HTR-8/SVneo (cell line): ENCODE measurements around the gene HOXD12.
A peak's percentile ranks its signal among the peaks of the same experiment; 100 is the strongest.

Source experiments
- DNase-seq: peaks from one replicate; pipeline ENCODE4 v3.0.0; 2011; ENCODE audit warnings: low spot score, mixed read lengths; ENCODE audit not compliant: insufficient read length
- FAIRE-seq: peaks from 2 replicates; lab custom pipeline; 2011; peaks lifted over from hg19 to GRCh38; lab: Jason Lieb, UNC

Gene HOXD12

GRCh38 chr2:176080540-176081375 lies 18.8 kb upstream of the HOXD12 start:
- FAIRE-seq (no peak), DNase-seq (no peak)

- FAIRE-seq (no peak), DNase-seq (no peak)
Measured at GRCh38 chr2:176081376-176081836, 18.2 kb upstream of the HOXD12 start.

DNA sequence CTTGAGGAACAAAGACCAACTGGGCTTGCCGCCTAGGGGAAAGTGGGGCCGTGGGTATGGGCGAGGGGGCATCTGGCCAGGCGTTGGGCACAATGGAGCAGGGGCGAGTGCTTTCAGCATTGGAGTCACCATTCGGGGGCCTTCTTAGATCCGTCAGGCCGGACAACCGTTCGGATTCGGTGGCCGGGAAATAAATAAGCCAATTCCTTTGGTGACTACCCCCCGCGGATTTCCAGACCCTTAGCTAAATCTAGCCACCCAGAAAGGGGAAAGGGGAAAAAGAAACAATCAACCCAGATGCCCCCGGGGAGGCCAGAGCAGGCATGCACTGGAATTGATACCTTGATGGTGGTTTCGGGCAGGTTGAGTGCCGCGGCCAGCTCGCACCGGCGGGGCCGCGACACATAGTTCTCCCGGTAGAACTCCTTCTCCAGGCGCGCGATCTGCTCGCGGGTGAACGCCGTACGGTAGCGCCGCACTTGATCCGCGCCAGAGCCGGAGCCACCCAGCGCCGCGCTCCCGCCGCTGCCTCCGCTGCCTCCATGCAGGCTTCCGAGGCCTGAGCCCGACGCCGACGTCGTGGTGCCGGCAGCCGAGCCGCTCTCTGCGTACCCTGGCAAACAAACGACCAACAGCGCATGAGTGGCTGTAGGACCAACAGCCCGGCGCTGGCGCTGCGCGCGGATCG lies 17.6 kb upstream of the HOXD12 start:
- FAIRE-seq (no peak), DNase-seq (no peak)

GRCh38 chr2:176082525-176082823 lies 17.1 kb upstream of the HOXD12 start:
- DNase-seq = no peak
- FAIRE-seq = no peak

DNA sequence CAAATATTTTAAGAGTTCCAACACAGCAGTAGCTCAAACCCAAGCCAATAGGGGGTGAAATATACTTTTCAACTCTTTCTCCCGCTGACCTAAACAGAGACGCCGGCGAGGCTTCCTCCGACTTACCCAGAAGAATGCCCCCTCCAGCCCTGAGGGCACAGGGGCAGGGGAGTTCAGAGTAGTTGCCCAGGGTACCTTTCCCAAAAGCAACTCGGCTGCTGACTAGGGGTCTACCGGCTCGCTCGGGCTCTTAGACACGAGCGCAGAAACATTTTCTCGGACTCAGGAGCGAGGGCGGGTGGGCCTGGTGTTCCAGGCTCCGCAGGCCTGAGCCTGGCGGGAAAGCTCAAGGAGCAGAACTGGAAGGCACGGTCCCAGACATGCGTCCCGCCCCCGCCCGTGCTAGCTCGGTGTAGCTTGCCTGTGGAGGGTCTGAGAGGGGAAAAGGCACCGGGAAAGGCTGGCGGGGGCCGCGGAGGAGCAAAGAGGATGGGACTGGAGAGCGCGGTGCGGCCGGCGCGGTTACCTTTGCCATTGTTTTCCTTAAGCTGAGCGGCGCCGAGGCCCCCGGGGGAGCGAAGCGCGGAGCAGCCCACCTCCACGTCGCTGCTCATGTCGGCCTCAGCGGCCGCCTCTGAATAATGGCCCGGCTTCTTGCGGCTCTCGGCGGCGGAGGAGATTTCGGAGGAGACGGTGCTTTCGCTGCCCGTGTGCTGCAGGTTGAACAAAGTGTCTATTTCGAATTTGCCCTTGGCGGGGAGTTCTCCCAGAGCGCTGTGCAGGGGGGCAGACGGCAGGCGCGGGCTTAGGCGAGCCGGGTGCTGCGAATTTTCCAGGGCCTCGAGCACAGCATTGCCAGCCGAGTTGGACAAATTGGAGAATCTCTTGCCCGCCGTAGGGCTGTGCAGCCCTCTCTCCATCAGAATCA lies 16.5 kb upstream of the HOXD12 start:
- DNase-seq (no peak), FAIRE-seq (no peak)

DNA sequence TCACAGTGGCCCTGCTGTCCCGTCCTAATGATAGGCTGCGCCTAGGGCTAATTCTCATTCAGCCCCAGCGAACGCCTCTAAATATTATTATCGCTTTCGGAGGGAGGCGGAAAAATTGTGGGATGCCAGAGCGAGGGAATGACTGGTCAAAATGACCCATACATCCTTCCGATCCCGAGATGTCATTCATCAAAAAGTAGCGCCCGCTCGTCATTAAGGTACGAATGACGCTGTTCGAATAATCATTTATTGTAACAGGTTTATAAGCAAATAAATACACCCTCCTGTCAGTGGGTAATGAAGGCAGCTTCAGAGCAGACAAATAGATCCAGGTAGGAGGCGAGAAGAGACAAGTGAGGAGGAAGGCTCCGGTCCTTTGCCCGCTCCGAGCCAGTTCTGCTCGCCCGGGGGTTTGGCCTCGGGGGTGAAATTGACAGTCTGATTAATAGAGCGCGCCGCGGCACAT lies 15.8 kb upstream of the HOXD12 start, which contains the start of gene EVX2:
EVX2 (minus strand) TSS at position 167 of the 466 bp plus-strand sequence. CDS start 186 bp downstream, outside the sequence.
- DNase-seq = no peak
- no peak for FAIRE-seq

- FAIRE-seq (no peak), DNase-seq (no peak)
Measured at GRCh38 chr2:176084611-176085119, 14.9 kb upstream of the HOXD12 start.

DNA sequence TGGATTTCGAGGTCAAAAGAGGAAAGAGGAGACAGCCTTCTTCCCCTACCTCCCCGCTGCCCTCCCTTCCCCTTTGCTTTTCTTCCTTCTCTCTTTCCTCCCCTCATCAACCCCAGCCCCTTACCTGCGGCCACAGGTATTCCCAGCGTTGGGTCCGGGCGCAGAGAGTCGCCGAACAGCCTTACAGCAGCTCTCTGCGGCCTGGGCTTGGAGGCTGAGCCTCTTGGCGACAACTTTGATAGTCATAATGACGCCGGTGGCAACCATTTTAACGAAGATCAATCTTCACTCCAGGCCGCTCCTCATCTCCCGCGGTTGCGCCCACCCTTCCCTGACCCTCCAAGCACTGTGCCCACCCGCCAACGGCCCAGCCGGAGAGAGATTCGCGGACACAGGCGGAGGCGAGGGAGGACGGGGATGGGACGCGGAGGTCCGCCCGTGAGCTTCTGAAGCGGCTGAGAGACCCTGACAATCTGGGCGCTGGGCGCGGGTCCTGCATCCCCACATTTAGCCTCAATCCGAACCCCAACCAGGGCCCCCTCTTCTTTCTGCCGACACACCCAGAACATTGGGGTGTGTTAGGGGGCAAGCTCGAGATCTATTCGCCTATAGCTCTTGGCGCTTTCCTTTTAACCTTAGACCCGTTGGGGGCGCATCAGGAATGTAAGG lies 14.3 kb upstream of the HOXD12 start:
- DNase-seq (no peak), FAIRE-seq (no peak)

DNA sequence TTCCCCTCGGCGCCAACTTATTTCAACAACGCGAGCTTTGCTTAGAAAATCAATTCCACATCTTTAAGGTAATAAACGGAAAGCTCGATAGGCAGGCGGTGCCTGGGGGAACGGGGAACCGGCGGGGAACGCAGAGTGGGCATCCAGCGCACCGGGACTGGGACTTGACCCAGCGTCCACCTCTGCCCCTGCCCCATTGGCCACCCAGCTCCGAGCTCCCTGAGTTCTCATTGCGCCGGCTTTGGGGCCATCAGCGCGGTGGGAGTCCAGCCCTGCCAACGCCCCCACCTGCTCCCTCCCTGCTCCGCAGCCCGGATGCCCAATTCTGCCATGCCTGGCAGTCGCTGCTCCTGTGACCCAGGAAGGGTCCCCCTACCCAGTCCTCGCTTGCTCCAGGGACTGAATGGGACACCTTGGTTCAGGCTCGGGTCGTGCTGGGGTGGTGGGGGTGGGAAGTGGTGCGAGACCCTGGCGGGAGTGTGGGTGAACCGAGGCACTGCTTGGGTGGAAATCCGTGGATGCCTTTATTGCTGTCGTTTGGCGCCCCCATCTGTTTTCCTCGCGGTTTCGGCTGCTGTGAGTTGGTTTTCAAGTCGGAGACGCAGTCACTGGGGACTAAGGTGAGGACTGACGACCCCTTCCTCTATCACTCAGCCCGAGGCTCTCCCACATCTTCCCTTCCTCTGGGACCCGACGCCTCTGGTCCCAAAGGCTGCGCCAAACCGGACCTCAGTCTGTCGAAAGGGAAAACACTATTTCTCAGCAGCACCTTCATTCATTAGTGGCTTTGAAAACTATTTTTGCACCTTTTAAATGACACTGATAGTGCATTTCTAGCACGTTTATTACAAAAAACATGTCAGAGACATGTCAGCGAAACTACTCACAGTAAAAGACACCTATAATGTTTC lies 13.5 kb upstream of the HOXD12 start:
- FAIRE-seq (no peak), DNase-seq (peak; percentile 51)

DNA sequence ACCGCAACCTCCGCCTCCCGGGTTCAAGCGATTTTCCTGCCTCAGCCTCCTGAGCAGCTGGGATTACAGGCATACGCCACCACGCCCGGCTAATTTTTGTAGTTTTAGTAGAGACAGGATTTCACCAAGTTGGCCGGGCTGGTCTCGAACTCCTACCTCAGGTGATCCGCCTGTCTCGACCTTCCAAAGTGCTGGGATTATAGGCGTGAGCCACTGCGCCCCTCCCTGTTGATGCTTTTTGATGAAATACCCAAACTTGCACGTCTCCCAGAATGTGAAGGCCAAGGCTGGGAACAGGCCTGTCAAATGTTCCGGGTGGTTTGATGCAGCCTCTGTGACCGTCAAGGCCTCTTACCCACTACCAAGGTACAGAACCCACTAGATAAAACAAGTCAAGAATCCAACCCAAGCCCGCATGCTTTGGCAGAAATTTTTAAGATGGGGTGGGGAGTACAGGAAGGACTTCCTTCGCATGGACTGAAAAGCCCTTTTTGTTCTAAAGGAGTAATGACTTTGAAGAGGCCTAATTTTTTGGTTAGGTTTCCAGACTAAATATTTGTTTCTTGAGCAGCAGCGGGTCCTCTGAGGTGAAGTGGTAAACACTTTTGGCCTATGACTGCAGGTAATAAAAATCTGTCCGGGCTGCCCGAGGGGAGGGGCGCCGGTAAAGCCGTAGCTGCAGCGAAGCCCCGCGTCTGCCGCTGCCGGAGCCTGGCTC lies 12.1 kb upstream of the HOXD12 start:
- no peak for FAIRE-seq
- DNase-seq = no peak

DNA sequence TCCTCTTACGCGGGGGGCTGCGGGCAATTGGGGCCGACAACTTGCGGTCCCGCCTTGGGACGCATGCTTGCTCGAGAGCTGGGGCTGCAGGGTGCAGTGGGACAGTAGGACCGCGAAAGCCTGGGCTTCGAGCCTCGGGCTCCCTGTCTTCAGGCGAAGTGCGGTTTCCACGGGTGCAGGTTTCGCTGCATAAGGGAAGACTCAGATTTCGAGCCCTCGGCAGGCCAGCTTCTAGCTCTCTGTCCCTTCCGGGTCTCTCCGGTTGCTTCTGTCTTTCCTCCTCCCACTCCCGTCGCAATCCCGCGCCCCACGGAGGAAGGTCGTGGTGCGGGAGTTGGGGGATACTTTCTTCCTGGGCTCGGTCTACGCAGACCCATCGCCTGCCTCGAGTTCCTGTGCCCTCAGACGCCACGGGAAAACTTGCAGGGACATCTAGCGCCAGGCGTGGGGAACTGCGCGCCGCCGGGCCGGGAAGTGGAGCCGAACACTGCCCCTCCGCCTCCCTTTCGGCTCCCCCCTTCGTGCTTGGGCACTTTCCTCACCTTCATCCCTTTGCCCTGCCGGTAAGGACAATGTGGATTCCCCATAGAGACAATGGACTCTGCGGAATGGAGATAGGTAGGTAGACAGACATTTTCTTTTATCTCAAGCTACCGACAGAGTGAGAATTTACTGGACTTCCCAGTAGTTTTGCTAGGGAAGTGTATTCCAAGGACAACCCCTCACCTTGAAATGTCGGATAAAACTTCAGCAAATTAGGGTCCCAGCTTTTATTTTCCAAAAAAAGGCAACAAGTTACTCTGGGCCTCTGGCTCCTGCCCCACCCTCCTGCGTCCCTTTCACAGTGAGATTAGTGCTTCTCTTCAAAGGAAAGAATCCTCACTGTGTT lies 11.3 kb upstream of the HOXD12 start:
- FAIRE-seq (peak; percentile 68), DNase-seq (peak; percentile 52)

DNA sequence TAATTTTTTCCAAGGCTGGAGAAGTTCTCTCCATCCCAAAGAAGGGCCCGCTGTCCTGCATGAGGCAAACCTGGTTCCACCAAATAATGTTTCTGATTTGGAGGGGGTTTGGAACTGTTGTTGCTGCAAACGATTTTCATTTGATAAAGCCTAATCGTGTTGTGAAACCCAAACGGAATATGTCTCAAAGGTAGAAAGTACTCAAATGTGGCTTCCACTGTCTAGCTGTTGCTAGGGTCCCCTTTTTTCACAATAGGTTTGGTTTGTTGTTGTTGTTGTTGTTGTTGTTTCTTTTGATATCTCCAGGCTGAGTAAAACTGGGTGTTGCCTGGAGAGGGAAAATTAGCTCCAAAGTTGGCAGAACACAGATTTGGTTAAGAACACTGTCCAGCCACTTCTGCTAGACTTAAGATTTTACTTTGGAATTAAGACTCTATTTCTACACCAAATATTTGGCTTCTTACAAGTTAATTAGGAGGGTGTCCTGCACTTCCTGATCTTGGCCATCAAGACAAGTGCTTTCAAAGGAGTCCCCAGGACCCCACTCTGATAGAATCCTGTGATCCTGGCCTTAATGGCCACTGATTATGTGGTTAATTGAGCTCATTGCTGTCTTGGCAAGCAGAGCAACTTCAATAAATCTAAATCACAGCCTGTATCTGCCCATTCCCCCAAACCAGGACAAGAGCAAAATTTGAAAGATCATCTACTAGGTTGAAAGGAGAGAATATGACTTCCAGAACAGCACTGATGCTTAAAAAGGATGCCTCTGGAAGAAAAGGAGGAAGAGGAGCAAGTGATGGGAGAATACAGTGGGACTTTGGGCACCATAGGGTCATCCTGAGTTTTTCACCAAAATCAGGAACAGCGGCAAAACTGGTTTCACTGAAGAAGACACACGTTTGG lies 10.4 kb upstream of the HOXD12 start:
- DNase-seq (no peak), FAIRE-seq (no peak)

DNA sequence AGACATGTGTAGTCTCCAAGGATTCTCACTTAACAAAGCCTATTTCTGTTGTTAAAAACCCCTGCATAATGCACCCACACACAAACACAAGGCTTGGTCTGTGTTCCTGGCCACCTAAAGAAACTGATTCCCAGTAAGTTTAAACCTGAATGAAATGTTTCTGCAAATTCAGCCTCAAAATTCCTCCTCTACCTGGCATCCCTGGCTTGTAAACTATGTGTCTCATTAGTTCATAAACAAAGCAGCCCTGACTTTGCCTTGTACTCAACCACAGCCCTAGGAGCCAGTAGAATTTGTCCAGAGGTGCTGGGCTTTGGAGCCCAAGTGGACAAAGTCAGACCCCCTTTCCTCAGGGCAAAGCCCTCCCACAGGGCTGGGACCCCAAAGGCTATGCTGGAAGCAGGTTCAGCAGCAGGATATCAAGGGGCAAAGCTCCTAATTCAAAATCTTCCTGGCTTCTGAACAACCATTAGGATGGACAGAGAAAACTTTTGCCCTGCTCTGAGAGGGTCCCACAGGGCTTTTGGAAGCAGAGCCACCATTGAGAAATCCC lies 9.7 kb upstream of the HOXD12 start:
- DNase-seq = no peak
- no peak for FAIRE-seq

DNA sequence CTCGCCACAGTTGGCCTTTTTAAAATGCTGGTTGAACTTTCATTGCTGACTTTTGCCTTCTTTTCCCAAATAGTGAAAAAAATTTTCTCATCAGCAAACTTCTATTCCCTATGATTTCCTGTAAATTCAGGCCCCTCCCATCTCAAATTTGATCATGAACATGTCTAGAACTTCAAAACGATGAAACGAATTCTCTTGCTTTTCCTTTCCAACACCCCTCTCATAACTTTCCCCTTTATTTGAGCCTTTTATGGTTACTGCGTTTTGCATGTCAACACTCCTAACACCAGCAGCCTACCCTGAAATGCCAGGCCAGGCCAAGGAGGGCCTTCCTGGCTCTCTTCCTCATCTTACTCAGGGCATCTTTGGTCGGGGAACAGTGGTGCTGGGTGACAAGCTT lies 8.7 kb upstream of the HOXD12 start:
- no peak for FAIRE-seq

DNA sequence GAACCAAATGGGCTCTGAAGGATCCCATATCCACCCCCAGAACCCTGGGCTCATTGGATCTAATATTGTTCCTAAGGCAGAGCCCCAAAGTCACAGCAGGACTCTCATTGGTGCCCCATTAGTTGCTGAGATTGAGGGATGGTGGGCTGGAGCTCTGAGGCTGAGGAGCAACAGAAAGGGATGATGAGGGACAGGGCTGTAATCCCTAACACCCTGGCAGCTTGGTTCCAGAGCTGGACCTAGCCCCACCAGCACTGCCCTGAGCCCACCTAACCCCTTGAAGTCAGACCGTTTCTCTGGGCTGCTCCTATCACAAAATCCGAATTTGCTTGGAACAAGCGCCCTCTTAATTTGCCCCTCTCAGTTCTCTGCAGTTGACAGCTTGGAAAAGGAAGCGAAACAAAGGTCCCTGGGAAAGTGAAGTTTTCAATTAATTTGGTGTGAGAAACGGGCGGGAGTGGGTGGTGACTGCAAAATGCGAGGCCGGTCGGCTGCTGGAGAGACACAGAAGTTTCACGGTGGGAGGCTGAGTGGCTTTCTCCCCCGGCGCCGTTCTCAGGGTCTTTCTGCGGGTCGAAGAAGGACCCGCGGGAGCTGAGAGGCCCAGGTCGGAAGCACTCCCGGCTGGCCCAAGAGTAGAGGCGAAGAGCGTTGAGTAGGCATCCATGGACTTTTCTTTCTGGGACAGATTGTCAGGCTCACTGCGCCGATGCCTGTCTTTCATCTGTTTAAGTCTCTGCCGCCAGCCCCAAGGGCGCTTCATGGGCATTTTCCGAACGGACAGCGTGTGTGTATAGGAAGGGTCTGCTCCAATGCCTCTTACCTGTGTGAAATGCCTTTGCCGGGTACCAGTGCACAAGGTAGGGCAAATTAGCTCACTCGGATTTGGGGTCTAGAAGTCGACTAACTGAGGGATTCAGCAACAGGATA lies 8.0 kb upstream of the HOXD12 start:
- DNase-seq (no peak), FAIRE-seq (no peak)

More for the DNA sequence above, 8.7 kb upstream of the HOXD12 start:
- no peak for DNase-seq
